Measurements from ENCODE around the gene BEND6.

GRCh38 chr6:56905378-56905777 lies 49.5 kb upstream of the BEND6 start:
- TF ChIP-seq, protein P1, sequence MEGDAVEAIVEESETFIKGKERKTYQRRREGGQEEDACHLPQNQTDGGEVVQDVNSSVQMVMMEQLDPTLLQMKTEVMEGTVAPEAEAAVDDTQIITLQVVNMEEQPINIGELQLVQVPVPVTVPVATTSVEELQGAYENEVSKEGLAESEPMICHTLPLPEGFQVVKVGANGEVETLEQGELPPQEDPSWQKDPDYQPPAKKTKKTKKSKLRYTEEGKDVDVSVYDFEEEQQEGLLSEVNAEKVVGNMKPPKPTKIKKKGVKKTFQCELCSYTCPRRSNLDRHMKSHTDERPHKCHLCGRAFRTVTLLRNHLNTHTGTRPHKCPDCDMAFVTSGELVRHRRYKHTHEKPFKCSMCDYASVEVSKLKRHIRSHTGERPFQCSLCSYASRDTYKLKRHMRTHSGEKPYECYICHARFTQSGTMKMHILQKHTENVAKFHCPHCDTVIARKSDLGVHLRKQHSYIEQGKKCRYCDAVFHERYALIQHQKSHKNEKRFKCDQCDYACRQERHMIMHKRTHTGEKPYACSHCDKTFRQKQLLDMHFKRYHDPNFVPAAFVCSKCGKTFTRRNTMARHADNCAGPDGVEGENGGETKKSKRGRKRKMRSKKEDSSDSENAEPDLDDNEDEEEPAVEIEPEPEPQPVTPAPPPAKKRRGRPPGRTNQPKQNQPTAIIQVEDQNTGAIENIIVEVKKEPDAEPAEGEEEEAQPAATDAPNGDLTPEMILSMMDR (conservative IDR thresholded peaks at IDR 0.05 in 1 of 2, IDR thresholded peaks at IDR 0.05 in 1 of 2; ENCODE audit: low read depth in 1 of 2, low read length in 2 of 2): no peak
- no peak for TF ChIP-seq EZH2 (IDR thresholded peaks at IDR 0.05; ENCODE audit: low read length, missing control alignments)
